Superior temporal gyrus (tissue), 1 donor: ENCODE measurements around the gene UBAP1L.
A peak's percentile ranks its signal among the peaks of the same experiment; 100 is the strongest.
"Not testable (repeated sequence)": the region's sequence is repeated elsewhere in the genome, so short reads cannot be mapped to it uniquely, and the experiment has no call there.

Source experiments
- DNase-seq: peaks from one replicate; pipeline ENCODE4 v3.0.0-alpha.2; 2016; ENCODE audit errors: extremely low spot score

The UBAP1L gene

GRCh38 chr15:65115086-65115485 lies at the start of gene UBAP1L:
TSS of gene UBAP1L (minus strand) at chr15:65115200. CDS start at chr15:65106215, 8,985 bp downstream.
- no peak for DNase-seq

- DNase-seq: peak; percentile 63
Measured at GRCh38 chr15:65164139-65164538, 49.1 kb upstream of the UBAP1L start.

GRCh38 chr15:65163041-65163440 lies 48.0 kb upstream of the UBAP1L start:
- no peak for DNase-seq

- no peak for DNase-seq
Measured at GRCh38 chr15:65156692-65157091, 41.7 kb upstream of the UBAP1L start.

DNA sequence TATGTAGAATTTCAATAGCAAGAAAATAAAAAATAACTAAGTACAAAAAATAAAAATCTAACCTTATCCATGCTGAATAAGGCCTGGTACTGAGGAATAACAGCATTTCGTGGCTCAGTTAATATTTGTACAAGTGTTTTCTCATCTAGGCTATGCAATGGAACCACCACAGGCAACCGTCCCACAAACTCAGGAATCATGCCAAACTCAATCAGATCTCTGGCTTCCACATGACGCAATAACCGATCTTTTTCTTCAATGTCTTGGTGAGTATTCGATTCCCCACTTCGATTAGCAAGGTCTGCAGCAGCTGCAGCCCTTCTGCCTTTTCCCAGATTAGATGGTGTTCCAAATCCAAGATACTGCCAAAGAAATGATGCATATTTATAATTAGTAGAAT lies 39.7 kb upstream of the UBAP1L start:
- no peak for DNase-seq

- DNase-seq: no peak
Measured at GRCh38 chr15:65147902-65148301, 32.9 kb upstream of the UBAP1L start.

DNA sequence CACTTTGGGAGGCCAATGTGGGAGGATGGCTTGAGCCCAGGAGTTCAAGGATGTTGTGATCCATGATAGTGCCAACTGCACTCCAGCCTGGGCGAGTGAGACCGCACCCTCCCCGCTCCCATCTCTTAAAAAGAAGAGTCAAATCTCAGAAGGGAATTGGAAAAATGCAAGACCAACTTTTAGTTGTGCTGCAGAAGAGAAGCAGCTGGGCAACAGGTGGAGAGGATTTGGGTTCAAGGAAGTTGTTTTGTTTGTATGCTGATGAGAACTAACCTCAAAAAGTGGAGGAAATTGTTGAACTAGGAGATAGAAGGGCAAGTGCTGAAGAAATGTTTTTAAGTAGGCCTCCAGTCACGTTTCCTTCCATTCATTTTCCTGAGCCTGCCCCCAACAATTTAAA lies 31.4 kb upstream of the UBAP1L start:
- no peak for DNase-seq

GRCh38 chr15:65138631-65139030 lies 23.6 kb upstream of the UBAP1L start:
- not testable (repeated sequence) for DNase-seq

DNA sequence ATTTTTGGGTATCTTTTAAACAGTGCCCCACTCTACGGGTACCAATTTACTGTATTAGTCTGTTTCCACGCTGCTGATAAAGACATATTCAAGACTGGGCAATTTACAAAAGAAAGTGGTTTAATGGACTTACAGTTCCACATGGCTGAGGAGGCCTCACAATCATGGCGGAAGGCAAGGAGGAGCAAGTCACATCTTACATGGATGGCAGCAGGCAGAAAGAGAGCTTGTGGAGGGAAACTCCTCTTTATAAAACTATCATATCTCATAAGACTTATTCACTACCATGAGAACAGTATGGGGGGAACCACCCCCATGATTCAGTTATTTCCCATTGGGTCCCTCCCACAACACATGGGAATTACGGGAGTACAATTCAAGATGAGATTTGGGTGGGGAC lies 22.9 kb upstream of the UBAP1L start:
- DNase-seq: not testable (repeated sequence)

GRCh38 chr15:65137089-65137488 lies 22.1 kb upstream of the UBAP1L start:
- not testable (repeated sequence) for DNase-seq

GRCh38 chr15:65134538-65134937 lies 19.5 kb upstream of the UBAP1L start:
- no peak for DNase-seq

DNA sequence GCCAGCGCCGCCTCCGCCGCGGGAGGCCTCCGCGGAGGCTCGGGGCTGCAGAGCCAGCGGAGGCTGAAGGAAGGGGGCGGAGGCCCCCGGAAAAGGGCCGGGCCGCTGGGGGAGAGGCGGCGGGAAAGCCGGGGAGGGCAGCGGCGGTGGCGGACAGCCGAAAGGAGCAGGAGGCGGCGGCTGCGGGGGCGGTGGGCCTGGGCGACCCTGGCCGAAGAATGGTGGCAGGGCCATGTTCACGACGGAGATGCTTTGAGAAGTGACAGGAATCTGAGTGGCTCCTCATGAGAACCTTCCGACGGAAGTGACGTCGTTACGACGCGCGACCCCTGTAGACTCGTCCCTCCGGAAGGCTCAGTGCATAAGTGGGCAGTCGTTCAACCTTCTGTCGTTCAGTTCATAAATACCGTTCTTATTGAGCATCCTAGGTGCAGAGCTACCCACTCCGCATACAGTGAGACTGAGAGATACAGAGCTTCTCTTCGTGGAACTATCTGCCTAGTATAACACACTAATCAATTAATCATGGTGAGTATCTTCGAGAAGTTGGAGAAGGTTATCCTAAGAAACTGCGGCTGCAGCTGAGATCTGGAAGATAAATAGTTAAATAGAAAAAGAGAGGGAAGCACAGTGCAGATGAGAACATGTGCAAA lies 18.7 kb upstream of the UBAP1L start, which contains the start of gene PDCD7:
Gene PDCD7, minus strand, starts transcription at position 261 of the 653 bp plus-strand sequence. Its CDS starts 27 bp downstream, at position 234.
- DNase-seq: peak; percentile 98

GRCh38 chr15:65132878-65133547 lies 18.0 kb upstream of the UBAP1L start:
- no peak for DNase-seq

DNA sequence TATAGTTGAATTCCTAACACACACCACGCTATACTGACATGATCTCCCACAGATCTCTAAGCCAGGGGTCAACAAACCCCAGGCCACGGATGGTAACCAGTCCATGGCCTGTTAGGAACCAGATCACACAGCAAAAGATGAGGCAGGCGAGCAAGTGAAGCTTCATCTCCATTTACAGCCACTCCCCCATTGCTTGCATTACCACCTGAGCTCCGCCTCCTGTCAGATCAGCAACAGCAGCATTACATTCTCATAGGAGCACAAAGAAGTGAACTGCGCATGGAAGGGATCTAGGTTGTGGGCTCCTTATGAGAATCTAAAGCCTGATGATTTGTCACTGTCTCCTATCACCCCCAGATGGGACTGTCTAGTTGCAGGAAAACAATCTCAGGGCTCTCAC lies 15.9 kb upstream of the UBAP1L start:
- no peak for DNase-seq

DNA sequence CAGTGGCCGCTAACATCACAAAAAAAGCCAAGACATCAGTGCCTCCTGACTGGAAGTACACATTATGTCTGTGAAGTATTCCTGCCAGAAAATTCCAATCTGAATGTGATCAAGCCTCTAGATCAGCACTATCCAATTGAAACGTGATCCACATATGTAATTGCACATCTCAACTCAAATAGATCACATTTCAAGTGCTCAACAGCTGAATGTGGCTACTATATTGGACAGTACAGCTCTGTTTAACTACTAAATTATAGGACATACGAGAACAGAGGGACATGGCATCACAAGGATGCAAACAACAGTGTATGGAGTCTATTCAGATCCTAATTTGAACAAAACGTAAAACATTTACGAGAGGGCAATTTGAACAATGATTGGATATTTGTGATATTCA lies 542 bp upstream of the UBAP1L start:
- DNase-seq: no peak

- DNase-seq: no peak
Measured at GRCh38 chr15:65110676-65111292, 4.2 kb downstream of the UBAP1L start.

- DNase-seq: no peak
Measured at GRCh38 chr15:65106011-65106590, 8.9 kb downstream of the UBAP1L start.

GRCh38 chr15:65105038-65105437 lies 10.0 kb downstream of the UBAP1L start:
- no peak for DNase-seq

DNA sequence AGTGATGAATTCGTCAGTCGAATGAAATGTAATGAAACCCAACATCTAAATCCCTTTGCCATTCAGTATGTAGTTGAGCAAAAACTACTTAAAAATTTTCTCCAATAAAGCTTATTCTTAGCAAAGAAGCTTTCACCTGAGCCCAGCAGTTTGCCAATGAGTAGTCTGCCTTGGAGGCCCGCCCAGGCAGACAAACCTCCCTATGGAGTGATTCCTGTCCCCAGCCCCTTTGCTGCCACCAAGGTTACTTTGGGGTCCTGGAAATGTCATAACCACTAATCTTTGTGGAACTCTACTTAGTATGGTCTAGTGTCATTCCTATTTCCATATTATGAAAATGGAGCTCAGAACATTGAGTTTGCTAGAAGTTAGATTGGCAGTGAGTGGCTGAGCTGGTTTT lies 12.1 kb downstream of the UBAP1L start:
- no peak for DNase-seq

GRCh38 chr15:65101891-65102708 lies 12.9 kb downstream of the UBAP1L start:
- DNase-seq: no peak

GRCh38 chr15:65101411-65101890 lies 13.5 kb downstream of the UBAP1L start:
- DNase-seq: peak; percentile 79

DNA sequence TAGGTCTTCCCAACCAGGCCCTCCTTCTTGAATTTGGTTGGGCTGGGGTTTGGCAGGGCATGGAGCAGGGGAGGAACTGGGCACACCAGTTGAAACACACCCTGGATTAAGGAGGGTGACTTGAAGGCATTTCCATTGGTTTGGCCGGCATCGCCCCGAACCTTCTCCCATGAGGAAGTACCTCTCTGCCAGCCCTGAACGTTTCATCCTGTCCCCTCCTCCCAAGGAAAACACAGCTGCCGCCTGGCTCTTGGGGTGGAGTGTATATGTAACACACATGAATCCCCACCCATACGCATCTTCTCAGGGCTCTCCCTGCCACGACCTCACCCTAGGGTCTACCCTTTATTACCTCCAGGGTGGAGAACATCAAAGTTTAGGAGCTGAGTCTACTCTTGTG lies 14.6 kb downstream of the UBAP1L start:
- no peak for DNase-seq
